ENCODE measurements around the gene L3MBTL4. TPM values are rescaled to one million over a fixed set of nuclear protein-coding genes. Genes with fewer than 3 reads are reported as not detected.

Gene L3MBTL4
- 10 to 100 TPM in 1 of 8 experiments, 1 to 10 TPM in 3, under 1 TPM in 4; 0.10 to 11.2 (median 0.95) TPM for total RNA-seq

DNA sequence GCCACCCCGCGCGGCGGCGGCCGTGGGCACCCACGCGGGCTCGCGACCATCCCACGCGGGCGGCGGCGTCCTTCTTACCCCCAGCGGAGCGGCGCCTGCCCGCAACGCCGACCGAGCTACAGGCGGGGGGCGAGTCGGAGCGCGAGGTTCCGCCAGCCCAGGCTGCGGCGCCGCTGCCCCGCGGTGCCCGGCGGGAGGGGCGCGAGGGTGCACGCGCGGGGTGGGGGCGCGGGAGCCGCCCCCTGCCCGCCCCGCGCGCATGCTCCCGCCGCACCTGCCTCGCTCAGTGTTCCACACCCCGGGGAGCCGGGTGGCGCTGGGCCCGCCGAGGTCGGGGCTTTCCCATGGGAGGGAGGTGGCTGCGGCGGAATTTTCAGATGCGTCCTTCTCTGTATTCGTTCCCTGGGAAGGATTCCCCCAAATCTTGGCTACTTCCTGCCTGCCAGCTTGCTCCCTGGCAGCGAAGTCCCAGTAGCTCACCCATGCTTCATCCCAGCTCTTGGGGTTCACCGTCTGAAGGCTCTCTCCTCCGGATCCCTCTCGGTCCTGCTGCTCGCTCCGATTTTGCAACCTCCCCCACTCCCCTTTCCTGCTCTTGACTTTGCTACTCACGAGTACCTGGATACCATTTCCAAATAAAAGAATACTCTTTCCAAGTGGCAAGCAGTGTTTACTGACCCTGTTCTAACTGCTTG lies at the start of gene L3MBTL4:
L3MBTL4 (minus strand) TSS at position 189 of the 695 bp plus-strand sequence. CDS start 103,286 bp downstream, outside the sequence.
- WGBS, 10 experiments: 4 to 64% (median 20%) methylated on average over 1 to 8 of the region's 67 CpGs; no CpG with 5 or more reads in 3 of the 10 experiments
- H3K27ac ChIP-seq: no peak within 1 kb of the TSS
- H3K4me3 ChIP-seq: peak within 1 kb of the TSS; percentile 48 to 65 (median 56)
- H3K4me1 ChIP-seq (replicated peaks in 1 of 2): no peaks in the 10 kb centered on the region
- in situ Hi-C loops (cut with MboI; ENCODE audit: low pct_unique_long_range_greater_than_20kb in 2 of 9, low sequenced_read_pairs in 9 of 9, unreplicated experiment in 9 of 9): no loop called here
- ATAC-seq (replicated peaks in 6 of 8): peak; percentile 17 to 90 (median 76)

DNA sequence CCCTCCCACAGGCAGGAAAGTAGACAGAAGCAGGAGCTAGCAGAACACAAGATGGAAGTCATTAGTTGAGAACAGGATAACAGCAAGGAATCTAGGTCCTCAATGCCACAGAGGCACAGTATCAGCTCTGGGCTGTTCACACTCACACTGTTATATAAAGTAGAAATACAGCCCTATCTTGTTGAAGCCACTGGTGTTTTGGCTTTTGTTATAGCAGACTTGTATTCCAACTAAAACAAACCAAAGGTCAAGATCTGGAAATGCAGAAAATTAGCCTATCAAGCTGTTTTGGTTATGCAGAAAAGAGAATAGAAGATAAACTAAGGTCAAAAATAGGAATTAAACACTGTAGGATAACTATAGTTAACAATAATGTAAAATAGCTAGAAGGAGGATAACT lies 37.5 kb upstream of the L3MBTL4 start:
- H3K4me1 ChIP-seq (replicated peaks in 1 of 2): no peaks in the 10 kb centered on the region
- in situ Hi-C loops (cut with MboI; ENCODE audit: low pct_unique_long_range_greater_than_20kb in 2 of 9, low sequenced_read_pairs in 9 of 9, unreplicated experiment in 9 of 9): no loop called here
- no peak overlapping the region for H3K27ac ChIP-seq
- no peak for ATAC-seq (replicated peaks in 6 of 8)
- H3K4me3 ChIP-seq: no peak overlapping the region

DNA sequence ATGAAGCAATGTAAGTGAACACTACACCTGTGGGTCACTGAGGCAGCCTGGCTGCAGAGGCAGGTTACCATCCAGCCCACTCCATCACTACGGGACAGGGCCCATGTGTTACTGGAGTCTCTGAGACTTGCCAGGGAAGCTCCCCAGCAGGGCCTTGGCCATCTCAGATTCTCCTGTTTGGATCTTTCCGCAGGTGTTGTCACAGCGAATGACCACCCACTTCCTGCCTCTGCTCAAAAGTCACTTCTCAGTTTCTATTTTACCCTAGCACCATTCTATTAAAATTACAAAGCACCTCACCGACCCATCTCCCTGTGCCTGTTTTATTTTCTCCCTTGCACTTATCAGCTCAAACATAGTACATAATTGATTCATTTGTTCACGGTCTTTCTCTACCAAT lies 34.5 kb upstream of the L3MBTL4 start:
- 41 to 100% (median 86%) methylated on average over 1 to 5 of the region's 5 CpGs; no CpG with 5 or more reads in 1 of the 10 experiments for WGBS, 10 experiments
- H3K4me3 ChIP-seq: no peak overlapping the region
- H3K27ac ChIP-seq: no peak overlapping the region
- H3K4me1 ChIP-seq (replicated peaks in 1 of 2): no peaks in the 10 kb centered on the region
- no peak for ATAC-seq (replicated peaks in 6 of 8)
- in situ Hi-C loops (cut with MboI; ENCODE audit: low pct_unique_long_range_greater_than_20kb in 2 of 9, low sequenced_read_pairs in 9 of 9, unreplicated experiment in 9 of 9): no loop called here

DNA sequence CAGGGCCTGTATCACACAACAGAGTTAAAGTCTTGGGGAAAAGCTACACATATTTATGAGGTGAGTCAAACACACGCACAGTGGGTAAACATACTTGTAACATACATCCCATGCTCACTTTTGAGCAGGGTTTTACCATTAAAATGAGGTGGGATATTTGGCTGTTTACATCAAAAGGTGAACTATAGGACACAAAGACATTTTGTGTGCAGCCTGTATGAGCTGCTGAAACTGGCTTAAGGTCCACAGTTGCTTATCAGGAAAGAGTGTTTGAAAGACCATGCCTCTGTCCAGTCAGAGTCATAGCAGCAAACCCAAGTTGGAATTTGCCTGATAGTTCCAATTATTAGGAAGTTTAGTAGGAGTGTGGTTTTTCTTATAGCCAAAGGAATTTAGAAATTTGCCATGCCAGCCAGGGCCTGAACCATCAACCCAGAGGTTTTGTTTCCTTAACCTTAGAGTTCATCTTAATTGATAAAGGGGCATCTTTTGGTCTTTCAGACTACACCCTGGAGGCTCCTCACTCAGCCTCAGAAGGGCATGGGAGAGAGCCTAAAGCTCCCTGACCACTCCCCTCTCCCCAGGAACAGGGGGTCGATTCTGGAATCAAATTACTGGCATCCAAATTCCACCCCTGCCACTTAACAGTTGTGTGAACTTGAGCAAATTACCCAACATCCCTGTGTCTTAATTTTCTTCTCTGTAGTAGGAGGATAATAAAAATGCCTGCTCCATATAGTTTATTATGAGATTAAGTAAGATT lies 29.9 kb upstream of the L3MBTL4 start:
- no peak for ATAC-seq (replicated peaks in 6 of 8)
- H3K4me3 ChIP-seq: no peak overlapping the region
- H3K27ac ChIP-seq: no peak overlapping the region
- in situ Hi-C loops (cut with MboI; ENCODE audit: low pct_unique_long_range_greater_than_20kb in 2 of 9, low sequenced_read_pairs in 9 of 9, unreplicated experiment in 9 of 9): no loop called here
- 0 to 100% (median 29%) methylated on average over 1 to 2 of the region's 2 CpGs; no CpG with 5 or more reads in 3 of the 10 experiments for WGBS, 10 experiments
- H3K4me1 ChIP-seq (replicated peaks in 1 of 2): no peaks in the 10 kb centered on the region

DNA sequence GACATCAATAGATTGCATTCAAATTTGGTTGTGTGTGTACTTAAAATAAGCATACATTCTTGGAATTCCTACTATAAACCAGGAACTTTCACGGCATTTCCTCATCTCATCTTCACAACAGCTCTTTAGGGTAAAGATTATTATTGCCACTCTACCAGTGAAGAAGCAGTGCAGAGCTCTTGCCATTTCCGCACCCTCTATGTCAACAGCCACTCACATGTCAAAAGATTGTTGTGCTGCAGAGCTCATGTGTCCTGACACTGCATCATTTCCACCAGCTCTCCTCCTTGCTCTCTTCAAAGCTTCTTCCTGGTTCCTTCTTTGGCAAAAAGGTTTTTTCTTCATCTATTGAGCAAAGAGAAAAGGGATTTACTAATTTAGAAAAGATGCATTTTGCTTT lies 26.5 kb upstream of the L3MBTL4 start:
- peak in 1 of 8 experiments; percentile 69 for ATAC-seq (replicated peaks in 6 of 8)
- 59 to 100% (median 83%) methylated on average over 1 to 2 of the region's 2 CpGs; no CpG with 5 or more reads in 3 of the 10 experiments for WGBS, 10 experiments
- Histone ChIP-seq H3K4me3 (no peak overlapping the region), H3K4me1 (replicated peaks in 1 of 2) (no peaks in the 10 kb centered on the region), H3K27ac (no peak overlapping the region)
- in situ Hi-C loops (cut with MboI; ENCODE audit: low pct_unique_long_range_greater_than_20kb in 2 of 9, low sequenced_read_pairs in 9 of 9, unreplicated experiment in 9 of 9): no loop called here

DNA sequence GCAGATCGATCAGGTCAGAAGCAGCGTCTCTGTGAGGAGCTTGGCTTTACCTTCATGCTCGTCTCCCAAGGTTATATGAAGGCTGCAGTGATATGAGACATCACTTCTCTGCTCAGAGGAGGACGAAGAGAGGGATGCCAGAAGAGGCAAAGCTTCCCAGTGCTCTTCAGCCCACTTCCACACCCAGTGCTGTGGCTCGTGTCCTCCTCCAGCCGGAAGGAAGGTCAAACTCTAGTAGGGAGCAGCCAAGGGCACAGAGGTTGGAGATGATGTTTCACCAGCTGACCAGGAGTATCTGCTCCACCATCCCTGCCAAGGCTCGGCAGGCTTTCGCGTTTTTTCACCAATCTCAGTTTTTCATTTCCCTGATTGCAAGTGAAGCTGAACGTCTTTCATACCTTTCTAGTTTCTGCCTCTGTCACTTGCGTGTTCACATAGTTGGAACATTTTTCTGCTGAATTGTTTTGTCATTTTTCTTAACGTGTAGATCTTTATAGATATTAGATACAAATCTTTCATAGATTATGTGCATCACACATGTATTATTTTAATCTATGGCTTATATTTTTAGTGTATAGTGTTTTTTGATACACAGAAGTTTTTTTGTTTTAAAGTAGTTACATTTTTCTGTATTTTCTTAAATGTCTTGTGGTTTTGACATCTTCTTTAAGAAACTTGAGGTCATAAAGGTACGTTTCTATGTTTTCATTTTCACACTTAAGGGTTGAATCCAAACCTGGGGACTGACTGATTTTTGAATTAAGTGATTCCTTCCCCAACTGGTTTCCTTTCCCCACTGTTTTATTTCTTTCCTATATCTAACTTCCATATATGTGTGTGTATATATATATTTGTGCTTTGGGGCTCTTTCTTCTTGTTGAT lies 23.5 kb upstream of the L3MBTL4 start:
- no peak overlapping the region for H3K4me3 ChIP-seq
- no peaks in the 10 kb centered on the region for H3K4me1 ChIP-seq (replicated peaks in 1 of 2)
- in situ Hi-C loops (cut with MboI; ENCODE audit: low pct_unique_long_range_greater_than_20kb in 2 of 9, low sequenced_read_pairs in 9 of 9, unreplicated experiment in 9 of 9): no loop called here
- no peak overlapping the region for H3K27ac ChIP-seq
- no peak for ATAC-seq (replicated peaks in 6 of 8)
- WGBS, 10 experiments: 16 to 93% (median 79%) methylated on average over 3 to 11 of the region's 13 CpGs

DNA sequence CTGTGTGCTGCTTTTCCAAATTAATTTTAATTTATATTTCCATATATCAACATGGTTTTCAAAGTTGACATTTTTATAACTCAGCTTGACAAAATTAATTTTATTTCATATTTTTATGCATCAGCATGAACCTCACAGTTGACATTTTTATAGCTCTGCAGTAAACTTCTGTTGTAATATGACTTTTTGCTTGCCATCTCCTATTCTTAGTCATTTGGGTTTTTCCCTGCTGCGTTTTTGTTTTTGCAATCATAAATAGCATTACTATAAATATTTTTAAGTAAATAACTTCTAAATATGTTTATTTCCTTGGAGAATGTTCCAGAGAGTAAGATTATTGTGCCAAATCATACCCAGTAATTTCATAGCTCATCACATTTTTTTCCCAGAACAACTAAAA lies 21.0 kb upstream of the L3MBTL4 start:
- H3K27ac ChIP-seq: no peak overlapping the region
- WGBS, 10 experiments: 0 to 100% (median 73%) methylated on average over 1 of the region's 1 CpG
- ATAC-seq (replicated peaks in 6 of 8): no peak
- in situ Hi-C loops (cut with MboI; ENCODE audit: low pct_unique_long_range_greater_than_20kb in 2 of 9, low sequenced_read_pairs in 9 of 9, unreplicated experiment in 9 of 9): no loop called here
- no peaks in the 10 kb centered on the region for H3K4me1 ChIP-seq (replicated peaks in 1 of 2)
- H3K4me3 ChIP-seq: no peak overlapping the region

DNA sequence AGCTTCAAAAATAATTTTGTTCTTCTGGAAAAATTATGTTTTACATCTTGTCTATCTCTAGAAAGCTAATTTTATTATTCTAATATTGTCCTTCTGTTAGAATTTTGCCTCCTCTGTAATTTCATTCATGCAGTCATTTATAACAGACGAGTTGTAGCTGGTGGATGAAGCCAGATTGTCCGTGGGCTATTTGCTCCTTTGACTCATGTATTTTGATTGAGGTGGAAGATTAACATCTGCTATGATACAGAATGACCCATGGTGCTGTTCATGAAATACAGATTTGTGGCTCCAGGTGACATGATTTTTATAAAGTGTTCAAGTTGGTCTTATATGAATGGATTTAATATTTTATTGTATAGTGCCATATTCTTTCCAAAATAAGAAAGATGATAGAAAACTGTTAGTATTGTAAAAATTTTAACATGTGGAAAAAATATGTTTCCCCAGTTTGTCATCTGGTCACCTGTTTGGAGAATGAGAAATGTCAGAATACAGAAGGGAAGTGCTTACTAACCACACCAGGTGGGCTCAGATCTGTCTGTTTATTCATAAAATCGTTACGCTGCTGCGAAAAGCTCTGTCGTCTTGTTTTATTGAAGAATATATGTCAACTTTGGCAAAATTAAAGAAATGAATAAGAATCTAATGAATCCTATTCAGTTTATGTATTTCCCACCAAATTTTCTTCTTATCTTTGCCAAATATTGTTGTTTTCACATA lies 20.4 kb upstream of the L3MBTL4 start:
- WGBS, 10 experiments: 19 to 94% (median 85%) methylated on average over 4 to 6 of the region's 6 CpGs

DNA sequence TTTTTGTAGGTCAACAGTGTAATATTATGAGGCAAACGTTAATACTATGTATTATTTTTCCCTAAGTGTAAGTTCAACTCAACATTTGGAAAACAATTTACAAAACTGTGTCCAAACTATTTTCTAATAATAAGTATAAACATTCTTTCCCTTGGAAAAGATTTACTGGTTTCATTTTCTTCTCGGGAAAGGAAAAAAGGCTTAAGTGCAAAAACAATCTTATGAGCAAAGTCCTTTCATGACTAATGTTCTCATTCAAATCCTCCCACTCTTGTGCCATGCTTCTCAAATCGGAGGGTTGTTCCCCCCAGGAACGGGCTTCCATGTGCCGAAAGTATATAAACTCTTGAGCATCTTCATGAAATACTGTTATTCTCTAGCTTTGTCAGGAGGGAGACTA lies 19.8 kb upstream of the L3MBTL4 start:
- no peak for ATAC-seq (replicated peaks in 6 of 8)
- no peak overlapping the region for H3K4me3 ChIP-seq
- no peaks in the 10 kb centered on the region for H3K4me1 ChIP-seq (replicated peaks in 1 of 2)
- WGBS, 10 experiments: 0 to 98% (median 74%) methylated on average over 2 to 5 of the region's 5 CpGs
- no peak overlapping the region for H3K27ac ChIP-seq
- in situ Hi-C loops (cut with MboI; ENCODE audit: low pct_unique_long_range_greater_than_20kb in 2 of 9, low sequenced_read_pairs in 9 of 9, unreplicated experiment in 9 of 9): no loop called here

More for the DNA sequence above, 20.4 kb upstream of the L3MBTL4 start:
- Histone ChIP-seq H3K27ac (no peak overlapping the region), H3K4me1 (replicated peaks in 1 of 2) (no peaks in the 10 kb centered on the region), H3K4me3 (no peak overlapping the region)
- in situ Hi-C loops (cut with MboI; ENCODE audit: low pct_unique_long_range_greater_than_20kb in 2 of 9, low sequenced_read_pairs in 9 of 9, unreplicated experiment in 9 of 9): no loop called here
- peak in 1 of 8 experiments; percentile 68 for ATAC-seq (replicated peaks in 6 of 8)

DNA sequence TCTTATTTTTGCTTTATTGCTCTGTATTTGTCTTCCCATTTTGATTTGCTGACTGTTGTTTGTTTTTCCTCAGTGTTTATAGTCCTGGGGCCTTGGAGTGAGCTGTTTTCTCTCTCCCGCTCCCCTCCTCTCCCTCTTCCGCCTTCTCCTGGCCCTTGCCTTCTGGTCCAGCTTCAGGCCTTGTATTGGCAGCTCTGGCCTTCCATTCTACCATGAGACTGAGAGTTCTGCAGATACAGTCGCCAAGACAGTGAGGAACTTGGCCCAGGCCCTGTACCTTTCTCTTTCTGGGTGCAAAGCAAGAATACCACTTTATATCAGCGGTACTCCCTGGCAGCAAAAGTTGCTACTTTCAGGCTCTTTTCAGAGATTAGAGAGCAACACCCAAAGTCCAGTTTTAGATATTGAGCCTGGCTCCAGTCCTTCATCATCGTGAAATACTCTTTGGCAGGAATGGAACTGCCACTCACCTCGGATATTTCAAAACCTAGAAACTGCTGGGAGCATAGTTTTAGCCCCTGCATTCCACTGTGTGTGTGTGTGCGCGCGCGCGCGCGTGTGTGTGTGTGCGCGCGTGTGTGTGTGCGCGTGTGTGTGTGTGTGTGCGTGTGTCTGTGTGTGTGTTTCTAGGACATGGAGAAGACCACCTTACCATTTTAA lies 17.1 kb upstream of the L3MBTL4 start:
- whole genome bisulfite sequencing, 10 experiments: 30 to 100% (median 69%) methylated on average over 1 to 18 of the region's 19 CpGs
- no peak for ATAC-seq (replicated peaks in 6 of 8)
- no peak overlapping the region for H3K4me3 ChIP-seq
- no peak overlapping the region for H3K27ac ChIP-seq
- in situ Hi-C loops (cut with MboI; ENCODE audit: low pct_unique_long_range_greater_than_20kb in 2 of 9, low sequenced_read_pairs in 9 of 9, unreplicated experiment in 9 of 9): no loop called here
- H3K4me1 ChIP-seq (replicated peaks in 1 of 2): no peaks in the 10 kb centered on the region

DNA sequence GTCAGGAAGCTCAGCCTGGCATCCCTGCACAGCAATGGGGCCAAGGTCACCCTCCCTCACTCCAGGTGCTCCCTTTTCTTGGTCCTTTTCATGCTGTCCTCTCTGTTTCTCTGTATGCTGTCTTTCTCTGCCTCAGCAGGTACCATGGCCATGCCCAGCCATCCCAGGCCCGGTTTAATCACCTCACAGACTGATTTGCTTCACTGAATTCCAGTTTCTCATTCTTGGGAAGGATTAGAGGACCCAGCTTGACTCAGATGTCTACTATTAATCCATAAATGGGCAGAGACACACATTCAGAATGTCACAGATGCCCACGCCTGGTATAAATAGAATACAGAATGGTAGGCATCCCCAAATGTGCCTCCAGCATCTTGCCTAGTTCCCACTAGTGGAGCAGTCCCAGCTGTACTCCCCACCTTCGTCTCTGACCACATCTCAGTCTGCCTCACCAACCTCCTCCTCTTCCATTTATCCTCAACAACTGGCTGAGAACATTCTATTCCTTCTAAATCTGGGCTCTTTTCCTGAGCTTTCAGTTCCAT lies 14.2 kb upstream of the L3MBTL4 start:
- no peak for ATAC-seq (replicated peaks in 6 of 8)
- Histone ChIP-seq H3K27ac (no peak overlapping the region), H3K4me1 (replicated peaks in 1 of 2) (no peaks in the 10 kb centered on the region), H3K4me3 (no peak overlapping the region)
- in situ Hi-C loops (cut with MboI; ENCODE audit: low pct_unique_long_range_greater_than_20kb in 2 of 9, low sequenced_read_pairs in 9 of 9, unreplicated experiment in 9 of 9): no loop called here
- whole genome bisulfite sequencing, 10 experiments: 40 to 100% (median 63%) methylated on average over 1 to 2 of the region's 3 CpGs; no CpG with 5 or more reads in 4 of the 10 experiments

DNA sequence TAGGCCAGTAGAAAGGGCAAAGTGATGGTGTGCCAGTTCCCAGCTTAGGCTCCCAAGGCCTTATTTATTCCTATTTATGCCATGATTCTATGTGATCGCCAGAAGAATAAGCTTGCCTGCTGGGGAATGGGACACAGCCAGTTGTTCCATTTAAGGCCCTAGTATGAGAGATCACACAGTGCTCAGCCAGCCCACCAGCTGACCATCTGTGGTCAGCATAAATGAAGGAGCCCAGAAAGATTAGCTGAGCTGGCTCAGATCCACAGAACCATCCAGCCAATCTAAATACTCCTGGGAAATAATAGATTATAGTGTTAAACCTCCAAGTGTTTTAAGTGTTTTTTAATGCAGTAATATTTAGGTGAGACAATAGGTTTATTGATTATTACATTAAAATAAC lies 12.6 kb upstream of the L3MBTL4 start:
- H3K4me3 ChIP-seq: no peak overlapping the region
- no peak for ATAC-seq (replicated peaks in 6 of 8)
- H3K27ac ChIP-seq: no peak overlapping the region
- H3K4me1 ChIP-seq (replicated peaks in 1 of 2): no peaks in the 10 kb centered on the region
- in situ Hi-C loops (cut with MboI; ENCODE audit: low pct_unique_long_range_greater_than_20kb in 2 of 9, low sequenced_read_pairs in 9 of 9, unreplicated experiment in 9 of 9): no loop called here
- WGBS, 10 experiments: 60 to 100% (median 88%) methylated on average over 1 of the region's 1 CpG; no CpG with 5 or more reads in 6 of the 10 experiments

Data from motor neuron (in vitro differentiated cells).